GM18873 (cell line): Measurements from ENCODE around the gene DBX1.
"Not testable (repeated sequence)": the region's sequence is repeated elsewhere in the genome, so short reads cannot be mapped to it uniquely, and the experiment has no call there.

Source experiments
- ATAC-seq: cut with Tn5 transposase; IDR thresholded peaks from one replicate; pipeline ENCODE4 v1.9.1; 2021; ENCODE audit warnings: mild to moderate bottlenecking, moderate library complexity, moderate number of reproducible peaks; ENCODE audit not compliant: unreplicated experiment, low FRiP score

DBX1 gene, protein sequence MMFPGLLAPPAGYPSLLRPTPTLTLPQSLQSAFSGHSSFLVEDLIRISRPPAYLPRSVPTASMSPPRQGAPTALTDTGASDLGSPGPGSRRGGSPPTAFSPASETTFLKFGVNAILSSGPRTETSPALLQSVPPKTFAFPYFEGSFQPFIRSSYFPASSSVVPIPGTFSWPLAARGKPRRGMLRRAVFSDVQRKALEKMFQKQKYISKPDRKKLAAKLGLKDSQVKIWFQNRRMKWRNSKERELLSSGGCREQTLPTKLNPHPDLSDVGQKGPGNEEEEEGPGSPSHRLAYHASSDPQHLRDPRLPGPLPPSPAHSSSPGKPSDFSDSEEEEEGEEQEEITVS

DNA sequence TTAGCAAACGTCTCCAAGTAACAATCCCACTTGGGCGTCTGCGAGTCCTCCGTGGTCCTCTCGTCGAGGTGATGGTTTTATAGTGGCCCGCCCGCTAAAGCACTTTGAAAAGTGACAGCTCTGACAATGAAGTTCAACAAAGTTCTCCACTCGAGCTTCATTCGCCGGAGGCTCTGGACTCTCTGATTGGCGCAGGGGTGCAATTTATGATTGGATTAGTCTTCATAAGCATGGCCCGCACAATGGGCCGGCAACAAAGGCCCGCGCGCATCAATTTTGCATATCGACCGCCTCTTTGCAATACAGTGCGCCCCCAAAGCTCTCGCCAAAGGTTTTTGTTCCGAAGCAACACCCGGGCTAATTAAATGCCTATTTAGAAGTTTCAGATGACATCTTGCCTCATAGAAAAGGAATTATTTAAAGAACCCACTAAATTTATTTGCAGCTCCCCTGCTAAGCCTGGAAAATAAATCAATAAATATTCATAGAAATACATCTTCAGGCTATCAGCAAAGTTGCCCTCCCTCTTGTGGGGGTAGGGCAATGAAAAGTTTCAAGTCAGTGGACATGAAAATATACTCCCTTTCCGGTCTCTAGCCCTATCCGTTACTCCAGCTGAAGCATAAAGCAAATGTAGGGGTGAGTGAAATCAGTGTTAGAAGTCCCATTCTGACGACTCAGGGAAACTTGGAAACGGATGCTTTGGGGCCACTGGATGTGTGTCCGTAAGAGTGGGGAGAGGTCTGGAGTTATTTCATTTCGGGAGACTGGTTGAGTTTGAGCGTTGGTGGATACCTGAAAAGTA is at the start of gene DBX1:
Gene DBX1 (minus strand): TSS at position 51 of the 805 bp plus-strand sequence. CDS start 151 bp downstream, outside the sequence.
- no peak for ATAC-seq

DNA sequence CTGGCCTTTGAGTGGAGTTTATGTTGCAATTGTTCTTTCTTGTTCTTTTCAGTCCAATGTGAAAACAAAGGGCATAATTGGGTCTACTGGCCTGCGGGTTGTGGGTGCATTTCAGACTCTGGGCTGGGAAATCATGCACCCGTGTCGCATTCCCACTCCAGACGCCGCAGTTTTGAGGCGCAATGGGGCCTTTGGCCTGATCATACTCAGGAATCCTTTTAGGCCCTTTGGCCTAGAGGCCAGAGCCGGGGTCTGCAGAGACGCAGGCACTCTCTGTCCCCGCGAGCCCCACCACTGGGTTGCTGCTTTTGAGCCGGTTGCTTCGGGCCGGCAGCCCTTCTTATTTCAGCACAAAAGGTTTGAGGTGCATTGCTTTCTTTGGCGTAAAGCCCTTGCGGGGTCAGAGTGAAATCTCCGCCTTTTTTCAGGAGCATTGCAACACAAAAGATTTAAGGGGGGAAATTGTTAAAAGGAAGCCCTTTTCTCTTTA is 48.4 kb upstream of the DBX1 start:
- ATAC-seq: no peak

DNA sequence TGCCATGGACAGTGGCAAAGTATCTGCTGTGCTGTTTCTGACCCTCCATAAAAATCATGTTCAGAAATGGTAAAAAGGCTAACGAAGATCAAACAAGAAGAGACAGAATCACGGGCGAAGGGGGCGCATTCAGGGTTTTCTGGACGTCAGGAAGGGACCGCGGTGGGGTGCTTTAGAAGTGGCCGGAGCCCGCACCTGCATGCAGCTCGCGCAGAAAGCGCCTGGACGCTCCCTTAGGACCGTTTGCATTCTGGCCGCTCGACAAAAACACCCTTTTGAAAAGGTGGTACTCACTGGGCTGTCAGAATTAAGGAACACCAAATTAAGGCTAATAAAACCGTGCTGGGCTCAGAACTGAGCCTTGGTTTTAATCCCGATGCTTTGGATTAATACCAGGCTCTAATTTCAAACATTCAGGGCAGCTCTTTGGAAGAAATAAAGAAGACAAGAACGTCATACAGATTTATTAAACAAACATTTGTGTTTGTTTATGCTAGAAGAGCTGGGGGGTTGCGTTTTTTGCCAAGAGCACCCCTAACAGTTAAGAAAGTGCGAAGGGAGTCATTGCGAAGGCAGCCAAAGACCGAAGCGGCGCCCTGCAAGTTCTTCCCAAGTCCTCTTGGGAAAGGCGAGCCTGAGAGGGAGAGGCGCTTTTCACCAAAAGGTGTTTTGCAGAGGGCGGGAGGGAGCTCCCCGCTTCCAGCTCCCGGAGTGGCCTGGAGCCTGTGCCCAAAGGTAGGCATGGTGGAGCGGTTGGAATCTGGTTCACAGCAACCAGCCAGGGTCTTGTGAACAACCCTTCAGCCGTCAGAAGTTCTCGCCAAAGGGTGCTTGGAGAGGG is 47.7 kb upstream of the DBX1 start:
- ATAC-seq: no peak

DNA sequence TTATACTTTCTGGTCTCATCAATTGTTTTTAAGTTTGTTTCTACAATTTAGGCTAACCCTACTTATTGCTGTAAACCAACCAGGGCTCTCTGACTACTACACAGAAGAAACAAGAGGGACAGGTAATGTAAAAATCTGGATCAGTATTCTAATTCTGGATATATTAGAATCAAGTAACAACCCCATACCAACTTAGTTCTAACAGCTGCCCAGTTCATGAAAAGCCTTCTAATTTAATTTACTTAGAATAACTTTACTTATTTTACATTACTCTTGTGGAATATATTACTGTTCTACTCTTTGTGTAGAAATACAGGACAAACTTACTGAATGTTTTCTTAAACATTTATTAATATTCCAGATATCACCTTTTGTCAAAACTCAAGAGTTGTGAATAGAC is 45.5 kb upstream of the DBX1 start:
- no peak for ATAC-seq

DNA sequence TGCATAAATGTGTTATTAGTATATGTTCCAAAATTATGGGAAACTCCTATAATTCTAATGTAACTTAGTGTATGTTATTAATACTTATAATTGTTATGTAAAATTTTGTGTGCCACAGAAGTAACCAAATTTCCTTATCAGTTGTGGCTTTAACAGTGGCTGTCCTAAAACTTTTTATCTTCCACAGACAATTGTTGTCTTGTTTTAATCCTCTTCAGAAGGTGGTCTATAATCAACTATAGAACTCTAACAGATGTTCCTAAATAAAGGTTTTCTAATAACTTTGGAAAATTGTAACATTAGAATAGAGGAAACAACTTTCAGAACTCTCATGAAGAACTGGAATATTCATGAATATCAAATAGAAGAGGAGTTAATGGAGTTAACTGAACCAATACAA is 44.4 kb upstream of the DBX1 start:
- no peak for ATAC-seq

DNA sequence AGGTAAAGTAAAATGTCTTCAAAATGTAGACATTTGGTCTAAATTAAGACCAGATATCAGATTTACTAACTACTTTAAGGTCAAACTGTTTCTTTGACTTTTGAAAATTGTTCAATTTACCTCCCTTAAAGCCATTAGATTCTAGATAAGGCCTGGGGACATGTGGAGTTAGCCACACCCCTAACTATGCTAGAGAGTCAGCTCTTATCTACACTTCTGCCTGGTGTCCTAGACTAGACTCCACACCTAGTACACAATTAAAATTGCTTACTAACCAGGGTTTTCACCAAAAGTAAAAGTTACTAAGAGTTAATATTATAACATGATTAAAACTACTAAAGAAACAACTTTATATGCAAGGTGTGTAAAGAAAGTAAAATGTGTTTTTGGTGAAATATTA is 43.6 kb upstream of the DBX1 start:
- ATAC-seq: no peak

DNA sequence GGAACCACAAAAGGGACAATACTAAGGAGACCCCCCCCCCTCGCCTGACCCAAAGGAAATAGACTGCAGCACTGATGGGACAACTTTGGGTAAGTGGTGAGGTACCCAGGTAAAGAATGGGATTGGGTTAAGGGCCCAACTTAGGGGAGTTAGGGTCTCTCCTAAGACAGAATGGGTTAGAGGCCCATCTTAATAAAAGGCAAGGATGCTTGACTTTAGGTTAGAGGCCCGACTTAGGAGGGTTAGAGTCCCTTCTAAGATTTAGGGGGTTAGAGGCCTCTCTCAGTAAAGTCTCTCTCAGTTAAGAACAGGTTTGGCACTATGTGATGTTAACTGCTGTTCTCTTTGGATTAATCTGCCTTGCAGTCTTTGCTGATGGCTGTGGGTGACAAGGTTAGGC is 41.0 kb upstream of the DBX1 start:
- no peak for ATAC-seq

DNA sequence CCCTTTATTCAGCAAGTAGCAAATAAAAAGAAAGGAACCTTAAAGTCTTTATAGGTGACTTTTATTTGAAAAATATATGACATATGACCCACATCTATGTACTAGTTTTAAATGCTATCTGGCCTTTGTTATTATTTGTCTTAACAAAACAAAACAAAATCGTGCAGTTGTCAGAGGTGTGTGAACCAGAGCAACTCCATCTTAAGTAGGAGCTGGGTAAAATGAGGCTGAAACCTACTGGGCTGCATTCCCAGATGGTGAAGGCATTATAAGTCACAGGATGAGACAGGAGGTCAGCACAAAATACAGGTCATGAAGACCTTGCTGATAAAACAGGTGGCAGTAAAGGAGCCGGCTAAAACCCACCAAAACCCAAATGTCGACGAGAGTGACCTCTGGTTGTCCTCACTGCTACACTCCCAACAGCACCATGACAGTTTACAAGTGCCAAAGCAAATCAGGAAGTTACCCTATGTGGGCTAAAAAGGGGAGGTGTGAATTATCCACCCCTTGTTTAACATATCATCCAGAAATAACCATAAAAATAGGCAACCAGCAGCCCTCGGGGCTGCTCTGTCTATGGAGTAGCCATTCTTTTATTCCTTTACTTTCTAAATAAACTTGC is 40.2 kb upstream of the DBX1 start:
- ATAC-seq: not testable (repeated sequence)

DNA sequence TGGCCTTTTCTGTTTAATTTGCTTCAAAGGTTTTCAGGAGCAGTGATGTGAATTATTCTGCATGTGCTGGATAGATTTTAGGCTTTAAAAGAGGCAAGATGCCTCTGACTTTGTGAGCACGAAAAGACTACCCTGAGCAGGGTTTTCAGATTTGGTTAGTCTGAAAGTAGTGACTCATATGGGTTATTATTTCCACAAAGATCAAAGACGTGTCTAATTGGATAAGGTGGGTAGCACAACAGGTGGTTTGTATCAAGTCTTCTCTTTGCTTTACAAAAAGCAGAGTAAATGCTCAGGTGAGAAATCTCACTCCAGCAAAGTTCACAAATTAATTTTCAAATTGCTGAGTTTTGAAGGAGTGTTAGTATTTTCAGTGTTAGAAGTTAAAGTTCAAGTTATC is 37.6 kb upstream of the DBX1 start:
- no peak for ATAC-seq

DNA sequence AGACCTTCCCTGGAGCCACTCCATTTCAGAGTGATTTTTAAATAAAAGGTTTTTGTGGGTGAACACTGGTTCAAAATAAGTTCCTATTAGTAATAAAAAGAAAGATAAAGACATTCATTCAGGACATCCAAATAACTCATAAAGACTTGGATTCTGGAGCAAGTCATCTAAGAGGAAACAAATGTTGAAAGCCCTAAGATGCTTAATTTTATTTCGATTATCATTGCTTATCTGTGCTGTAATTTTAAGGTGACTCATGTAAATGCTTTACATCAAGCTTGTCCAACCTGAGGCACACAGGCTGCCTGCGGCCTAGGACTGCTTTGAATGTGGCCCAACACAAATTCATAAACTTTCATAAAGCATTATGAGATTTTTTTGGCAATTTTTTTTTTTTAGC is 34.2 kb upstream of the DBX1 start:
- no peak for ATAC-seq

DNA sequence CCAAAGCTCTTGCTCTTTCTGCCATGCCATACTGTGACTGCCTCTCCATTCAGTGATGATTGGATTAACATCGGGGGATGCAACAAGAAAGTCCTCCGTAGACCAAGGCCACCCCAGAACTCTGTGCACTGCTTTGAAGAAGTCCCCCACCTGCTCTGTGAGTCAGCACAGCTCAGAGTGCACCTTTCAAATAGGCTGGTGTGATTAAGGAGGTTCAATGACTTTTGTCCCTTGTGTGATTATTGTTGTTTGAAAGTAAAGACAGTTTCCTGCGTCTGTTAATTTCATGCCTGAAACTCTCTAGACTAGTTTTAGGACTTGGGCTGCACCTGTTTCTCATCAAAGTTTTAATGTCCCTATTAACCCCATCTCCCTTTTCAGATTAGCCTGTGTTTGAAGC is 33.0 kb upstream of the DBX1 start:
- ATAC-seq: no peak

DNA sequence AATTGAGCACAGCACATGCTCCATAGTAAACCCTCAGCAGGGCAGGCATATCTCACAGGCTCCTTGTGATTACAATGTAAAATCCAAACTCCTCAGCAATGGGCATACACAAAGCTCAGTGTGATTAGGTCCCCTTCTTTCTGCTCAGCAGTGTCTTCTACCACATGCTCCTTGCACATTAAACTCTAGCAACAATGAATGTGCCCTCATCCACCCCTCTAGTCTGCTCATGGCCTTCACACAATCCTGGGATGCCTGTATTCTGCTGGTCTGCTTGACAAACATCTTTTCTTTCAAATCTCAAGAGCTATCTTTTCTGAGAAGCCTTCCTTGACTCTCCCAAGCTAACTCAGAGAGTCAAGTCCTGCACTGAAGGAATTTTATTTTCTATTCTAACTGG is 32.4 kb upstream of the DBX1 start:
- ATAC-seq: no peak

DNA sequence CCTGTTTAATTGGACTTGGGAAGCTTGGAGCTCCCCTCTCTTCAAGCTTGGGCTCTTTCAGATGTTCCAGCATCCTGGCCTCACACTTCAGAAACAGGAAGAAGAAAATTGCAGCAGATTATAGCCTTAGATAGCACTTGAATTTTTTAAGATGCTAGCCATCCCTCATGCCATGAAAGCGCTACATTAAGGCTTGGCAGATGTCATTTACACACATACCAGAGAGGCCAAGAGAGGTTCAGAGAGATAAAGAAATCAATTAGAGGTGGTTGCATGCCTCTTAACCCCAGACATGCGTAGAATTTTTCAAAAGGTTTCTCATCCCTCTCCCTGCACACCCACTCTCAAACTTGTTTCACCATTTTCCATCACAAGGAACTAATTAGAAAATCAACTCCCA is 31.9 kb upstream of the DBX1 start:
- no peak for ATAC-seq

DNA sequence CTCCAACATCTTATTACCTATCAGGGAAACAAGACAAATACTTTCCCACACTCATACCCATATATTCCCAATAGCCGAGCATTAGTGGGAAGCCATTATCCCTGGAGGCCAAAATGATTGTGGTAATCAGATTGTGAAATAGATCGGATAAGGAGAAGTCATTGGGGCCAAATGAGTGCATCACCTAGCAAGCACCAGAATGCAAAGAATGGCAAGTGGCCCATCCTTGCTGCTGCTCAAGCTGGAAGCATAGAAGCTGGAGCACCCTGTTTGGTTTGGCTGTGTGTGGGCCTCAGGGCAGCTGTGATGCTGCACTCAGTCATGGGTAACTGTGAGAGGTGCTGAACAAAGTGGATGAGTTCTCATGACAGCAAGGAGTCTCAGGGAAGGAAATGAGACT is 18.7 kb upstream of the DBX1 start:
- ATAC-seq: no peak

DNA sequence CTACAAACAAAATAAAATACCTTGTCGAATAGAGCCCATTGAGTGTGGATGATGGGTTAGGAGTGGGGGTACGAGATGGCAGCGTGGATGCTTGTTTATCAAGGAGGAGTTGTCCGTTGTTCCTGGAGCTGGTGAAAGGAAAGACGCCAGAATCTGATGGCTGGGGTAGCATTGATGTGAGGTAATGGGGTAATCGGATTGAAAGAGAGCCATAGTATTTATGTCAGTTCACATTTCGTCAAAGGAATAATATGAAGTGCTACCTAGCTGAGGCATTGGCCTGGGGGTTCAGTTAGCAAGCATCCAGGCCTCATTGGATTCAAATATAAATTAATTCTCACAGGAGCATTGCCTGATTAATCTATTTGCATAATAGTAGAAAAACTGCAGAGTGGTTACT is 16.9 kb upstream of the DBX1 start:
- ATAC-seq: no peak

DNA sequence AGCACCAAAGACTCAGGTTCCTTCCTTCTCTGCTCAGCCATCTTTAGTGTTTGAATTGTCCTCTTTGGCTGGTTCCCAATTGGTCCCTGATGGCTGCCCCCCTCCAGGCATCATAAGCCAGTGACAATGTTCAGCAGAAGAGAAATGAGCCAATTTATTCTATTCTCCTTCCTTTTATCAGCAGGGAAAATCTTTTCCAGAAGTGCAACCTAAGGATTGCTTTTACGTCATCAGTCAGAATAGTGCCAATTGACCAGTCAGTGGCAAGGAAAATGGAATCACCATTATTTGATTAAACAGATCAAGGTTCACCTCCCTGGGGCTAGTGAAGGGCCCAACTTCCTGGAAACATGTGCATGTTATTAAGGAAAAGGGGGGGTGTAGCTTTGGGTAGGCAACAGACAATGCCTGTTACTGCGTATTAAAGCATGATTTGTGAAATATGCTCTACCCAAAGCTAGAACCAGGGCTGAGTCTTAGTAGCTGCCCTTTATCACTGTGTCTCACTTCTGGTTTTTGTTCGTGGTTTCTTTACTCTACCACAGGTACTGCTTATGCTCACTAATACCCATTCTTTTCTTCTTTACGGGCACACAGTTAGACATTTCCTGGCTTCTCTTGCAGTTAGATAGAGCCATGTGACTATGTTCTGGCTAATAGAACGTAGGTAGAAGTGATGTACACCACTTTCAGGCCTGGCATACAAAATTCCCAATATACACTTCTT is 12.6 kb upstream of the DBX1 start:
- no peak for ATAC-seq

DNA sequence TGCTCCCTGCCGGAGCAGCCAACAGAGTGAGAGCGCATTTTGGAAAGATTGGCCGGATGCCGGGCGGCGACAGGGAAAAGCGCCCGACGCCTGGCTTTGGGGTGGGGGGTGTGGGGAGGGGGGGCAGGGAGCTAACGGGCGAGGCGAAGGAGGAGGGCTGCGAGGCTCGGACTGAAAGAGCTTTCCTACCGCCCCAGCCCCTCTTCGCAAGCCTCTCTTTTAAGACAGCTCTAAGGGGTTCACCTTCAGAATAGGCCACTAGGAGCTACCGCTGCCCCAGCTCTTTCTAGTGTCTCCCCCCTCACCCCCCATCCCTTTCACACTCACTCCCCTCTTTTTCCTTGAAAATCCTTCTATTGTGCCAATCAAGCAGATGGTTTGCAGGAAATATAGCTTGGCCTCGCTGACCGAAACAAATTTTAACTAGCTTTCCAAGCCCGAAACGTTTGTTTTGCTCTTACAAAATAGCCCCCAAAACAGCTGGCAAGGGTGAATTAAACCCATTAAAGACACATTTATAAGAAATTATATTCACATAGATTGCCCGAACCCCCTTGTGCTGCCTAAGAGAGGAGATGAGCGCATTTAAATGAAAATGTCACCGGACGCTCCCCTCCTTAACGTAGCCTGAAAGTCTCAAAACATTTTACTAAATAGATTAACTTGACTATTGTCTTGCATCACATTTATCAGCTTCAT is 3.7 kb upstream of the DBX1 start:
- ATAC-seq: no peak

DNA sequence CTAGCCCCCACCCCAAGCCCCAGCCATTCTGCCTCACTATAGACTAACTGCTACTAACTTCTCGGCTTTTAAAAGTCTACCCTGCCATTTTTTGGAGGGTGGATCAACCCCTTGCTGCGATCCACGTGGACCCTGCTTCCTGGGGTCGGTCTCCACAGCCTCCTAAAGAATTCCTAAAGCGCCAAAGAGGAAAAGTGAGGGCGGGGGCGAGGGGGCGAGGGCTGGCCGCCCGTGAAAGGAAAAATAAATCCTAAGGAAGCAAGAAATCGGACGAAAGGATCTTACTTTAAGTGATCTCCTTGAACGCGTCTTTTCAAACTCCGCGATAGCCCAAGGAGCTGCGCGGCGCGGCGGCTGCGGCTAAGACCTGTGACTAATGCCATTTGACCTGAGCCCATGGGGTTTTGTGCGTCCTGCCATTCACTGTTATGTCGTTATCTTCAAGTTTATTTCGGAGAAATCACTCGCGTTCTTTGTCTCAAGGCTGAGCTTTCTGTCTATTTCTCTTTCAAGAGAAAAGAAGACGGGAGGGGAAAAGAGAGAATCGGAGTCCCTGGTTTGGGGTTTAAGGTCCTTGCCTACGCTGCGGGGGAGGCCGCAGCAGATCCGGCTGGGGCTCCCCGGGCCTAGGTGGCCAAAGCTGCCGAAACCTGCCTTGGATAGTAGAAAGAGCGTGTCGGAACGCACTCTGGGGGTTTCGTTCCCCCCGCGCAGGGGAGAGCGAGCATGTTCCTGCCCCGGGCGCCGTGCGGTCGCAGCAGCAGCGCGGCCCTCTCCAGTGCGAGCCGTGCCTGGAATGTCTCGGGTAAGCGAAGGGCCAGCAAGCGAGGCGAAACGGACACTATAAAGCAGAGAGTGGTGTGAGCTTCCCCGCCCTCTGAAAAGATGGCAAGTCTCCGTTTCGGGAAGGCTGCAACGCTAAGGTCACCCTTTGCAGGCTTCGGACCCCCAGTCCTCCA is 2.8 kb upstream of the DBX1 start:
- ATAC-seq: no peak
